ENCODE data around the gene VPS26B.

VPS26B gene

DNA sequence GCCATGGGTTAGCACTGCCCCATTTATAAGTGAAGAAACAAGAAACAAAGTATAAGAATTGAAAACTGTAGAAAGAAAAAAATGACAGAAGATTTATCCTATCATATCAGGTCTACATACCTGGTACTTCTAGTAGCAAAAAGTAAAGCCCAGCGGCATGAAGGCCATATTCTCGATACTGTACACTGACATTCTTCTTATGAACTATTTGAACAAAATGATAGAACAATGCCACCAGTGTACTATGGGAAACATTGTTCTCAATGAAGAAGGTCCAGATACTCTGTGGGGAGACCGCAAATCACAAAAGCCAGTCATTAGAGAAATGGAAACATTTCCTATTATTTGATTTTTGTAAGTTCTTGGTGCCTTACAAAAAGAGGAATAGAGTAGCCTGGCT, 7.7 kb upstream of the VPS26B start:
- TF ChIP-seq, protein P1, sequence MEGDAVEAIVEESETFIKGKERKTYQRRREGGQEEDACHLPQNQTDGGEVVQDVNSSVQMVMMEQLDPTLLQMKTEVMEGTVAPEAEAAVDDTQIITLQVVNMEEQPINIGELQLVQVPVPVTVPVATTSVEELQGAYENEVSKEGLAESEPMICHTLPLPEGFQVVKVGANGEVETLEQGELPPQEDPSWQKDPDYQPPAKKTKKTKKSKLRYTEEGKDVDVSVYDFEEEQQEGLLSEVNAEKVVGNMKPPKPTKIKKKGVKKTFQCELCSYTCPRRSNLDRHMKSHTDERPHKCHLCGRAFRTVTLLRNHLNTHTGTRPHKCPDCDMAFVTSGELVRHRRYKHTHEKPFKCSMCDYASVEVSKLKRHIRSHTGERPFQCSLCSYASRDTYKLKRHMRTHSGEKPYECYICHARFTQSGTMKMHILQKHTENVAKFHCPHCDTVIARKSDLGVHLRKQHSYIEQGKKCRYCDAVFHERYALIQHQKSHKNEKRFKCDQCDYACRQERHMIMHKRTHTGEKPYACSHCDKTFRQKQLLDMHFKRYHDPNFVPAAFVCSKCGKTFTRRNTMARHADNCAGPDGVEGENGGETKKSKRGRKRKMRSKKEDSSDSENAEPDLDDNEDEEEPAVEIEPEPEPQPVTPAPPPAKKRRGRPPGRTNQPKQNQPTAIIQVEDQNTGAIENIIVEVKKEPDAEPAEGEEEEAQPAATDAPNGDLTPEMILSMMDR (conservative IDR thresholded peaks at IDR 0.05; ENCODE audit: low read depth, low read length): no peak
- DNase-seq (ENCODE audit: low read depth): no peak
- H3K4me3 ChIP-seq (ENCODE audit: low read depth, low read length): no peak overlapping the region

DNA sequence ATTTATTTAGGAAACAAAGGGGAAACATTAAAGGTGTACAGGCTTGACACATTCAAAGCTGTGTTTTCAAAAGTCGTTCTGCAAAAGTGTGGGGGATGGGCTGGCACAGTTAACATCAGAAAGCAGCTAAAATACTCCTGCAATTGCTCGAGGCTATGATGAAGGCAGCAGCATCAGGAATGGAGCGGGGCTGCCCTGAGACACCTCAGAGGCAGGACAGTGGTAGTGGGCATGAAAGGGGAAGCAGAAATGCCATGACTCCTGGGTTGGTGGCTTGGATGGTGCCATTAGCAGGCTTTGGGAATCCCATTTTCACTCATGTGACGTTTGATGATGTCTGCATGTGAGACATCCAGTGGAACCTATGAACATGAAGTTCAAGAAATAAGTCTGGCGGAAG, 1.4 kb upstream of the VPS26B start:
- DNase-seq (ENCODE audit: low read depth): no peak
- H3K4me3 ChIP-seq (ENCODE audit: low read depth, low read length): peak overlapping the region; percentile 89
- TF ChIP-seq, protein P1 (conservative IDR thresholded peaks at IDR 0.05; ENCODE audit: low read depth, low read length): no peak

DNA sequence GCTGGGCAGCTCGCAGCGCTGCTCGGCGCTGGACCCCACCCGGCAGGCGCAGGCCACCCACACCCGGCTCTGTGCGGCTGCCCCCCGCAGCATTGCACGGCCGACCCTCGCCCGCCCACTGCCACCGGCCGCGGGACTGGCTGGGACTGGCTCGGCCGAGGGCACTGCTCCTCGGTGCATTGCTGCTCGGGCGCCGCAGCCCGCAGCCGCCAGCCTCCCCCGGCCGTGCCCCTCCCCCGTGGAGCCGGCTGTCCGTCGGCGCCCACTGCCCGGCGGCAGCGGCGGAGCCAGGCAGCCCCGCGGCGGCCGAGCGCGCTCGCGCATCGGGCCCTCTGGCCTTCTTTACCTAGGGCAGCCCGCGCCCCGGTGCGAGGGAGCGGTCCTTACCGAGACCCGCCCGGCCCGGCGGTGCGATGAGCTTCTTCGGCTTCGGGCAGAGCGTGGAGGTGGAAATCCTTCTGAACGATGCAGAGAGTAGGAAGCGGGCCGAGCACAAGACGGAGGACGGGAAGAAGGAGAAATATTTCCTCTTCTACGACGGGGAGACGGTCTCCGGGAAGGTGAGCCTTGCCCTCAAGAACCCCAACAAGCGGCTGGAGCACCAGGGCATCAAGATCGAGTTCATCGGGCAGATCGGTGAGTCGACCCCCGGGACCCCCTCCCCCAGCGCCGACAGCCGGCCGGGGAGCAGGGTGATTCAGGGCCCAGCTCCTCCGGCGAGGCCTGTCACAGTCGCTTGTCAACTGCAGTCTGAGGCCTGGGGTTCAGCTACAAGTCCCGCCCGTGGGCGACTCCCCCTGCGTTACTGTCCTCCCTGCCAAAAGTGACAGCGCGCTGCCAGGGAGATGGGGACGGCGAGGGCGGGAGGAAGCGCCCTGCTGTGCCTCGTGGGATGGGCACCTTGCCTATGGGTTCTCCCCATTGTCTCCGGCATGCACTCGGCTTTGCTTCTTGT, 516 bp downstream of the VPS26B start:
- peak; percentile 34 for DNase-seq (ENCODE audit: low read depth)
- TF ChIP-seq, protein P1 (conservative IDR thresholded peaks at IDR 0.05; ENCODE audit: low read depth, low read length): no peak
- peak overlapping the region; percentile 89 for H3K4me3 ChIP-seq (ENCODE audit: low read depth, low read length)

DNA sequence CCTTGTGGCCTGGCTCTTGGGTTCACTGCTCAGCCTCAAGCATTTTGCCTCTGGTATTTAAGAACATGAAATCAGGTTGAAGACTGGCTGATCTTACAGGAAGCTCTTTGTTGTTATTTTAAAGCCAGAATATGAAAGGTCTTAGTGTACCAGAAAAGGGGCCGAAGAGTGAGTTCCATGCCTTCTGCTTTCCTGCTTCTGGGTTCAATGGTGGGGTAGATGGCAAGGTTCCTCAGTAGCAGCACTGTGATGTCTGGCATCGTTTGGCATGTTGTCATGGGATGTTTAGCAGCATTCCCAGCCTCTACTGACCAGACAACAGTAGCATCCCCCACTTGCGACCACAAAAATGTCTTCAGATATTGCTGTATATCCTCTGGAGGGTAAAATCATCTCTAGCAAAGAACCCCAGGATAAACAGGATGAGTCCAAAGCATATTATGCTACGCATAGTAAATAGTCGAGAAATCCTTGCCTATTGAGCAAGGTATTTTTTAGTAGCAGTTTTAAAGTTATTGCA, 2.4 kb downstream of the VPS26B start:
- TF ChIP-seq, protein P1 (conservative IDR thresholded peaks at IDR 0.05; ENCODE audit: low read depth, low read length): no peak
- peak; percentile 27 for DNase-seq (ENCODE audit: low read depth)
- no peak overlapping the region for H3K4me3 ChIP-seq (ENCODE audit: low read depth, low read length)

DNA sequence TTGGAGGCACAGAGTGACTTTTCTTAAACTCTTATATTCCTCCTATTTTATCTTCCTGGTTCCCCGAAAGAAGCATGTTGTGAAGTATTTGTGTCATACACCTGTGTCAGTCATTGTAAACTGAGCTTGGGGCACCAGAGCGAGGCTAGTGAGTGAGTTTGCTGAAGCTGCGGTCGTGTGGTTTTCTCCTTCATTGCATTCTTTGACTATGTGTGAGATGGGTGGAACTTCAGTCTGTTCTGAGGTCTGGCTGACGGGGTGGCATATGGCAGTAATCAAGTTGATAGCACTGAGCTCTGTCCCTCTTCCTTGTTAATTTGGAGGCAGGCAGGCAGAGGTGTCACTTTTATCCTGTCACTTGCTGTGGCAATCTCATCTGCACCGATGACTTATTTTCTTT, 4.2 kb downstream of the VPS26B start:
- TF ChIP-seq, protein P1 (conservative IDR thresholded peaks at IDR 0.05; ENCODE audit: low read depth, low read length): no peak
- no peak overlapping the region for H3K4me3 ChIP-seq (ENCODE audit: low read depth, low read length)

DNA sequence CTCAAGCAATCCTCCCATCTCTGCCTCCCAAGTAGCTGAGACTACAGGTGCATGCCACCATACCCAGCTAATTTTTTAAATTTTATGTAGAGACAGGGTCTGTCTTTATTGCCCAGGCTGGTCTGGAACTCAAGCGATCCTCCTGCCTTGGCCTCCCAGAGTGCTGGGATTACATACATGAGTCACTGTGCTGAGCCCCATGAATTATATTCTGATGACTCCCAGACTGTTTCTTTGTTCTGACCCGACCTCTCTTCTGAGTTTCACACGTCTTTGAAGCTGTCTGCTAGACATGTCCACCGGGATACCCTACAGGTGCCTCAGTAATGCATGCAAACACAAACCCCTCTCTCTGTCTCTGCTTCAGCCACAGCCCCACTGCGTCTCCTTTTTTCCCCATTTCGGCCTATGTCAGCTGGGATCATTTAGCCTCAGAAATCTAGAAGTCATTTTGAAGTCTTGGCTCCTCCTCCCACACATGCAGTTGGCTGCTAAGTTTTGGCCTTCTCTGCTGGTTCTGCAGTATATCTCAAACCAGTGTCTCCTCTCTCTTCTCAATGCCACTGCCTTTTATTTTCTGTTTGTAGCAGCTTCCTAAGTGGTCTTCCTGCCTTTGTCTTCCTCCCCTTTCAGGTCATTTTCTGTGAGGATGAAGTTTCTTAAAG, 4.8 kb downstream of the VPS26B start:
- TF ChIP-seq, protein P1 (conservative IDR thresholded peaks at IDR 0.05; ENCODE audit: low read depth, low read length): no peak
- H3K4me3 ChIP-seq (ENCODE audit: low read depth, low read length): no peak overlapping the region
- DNase-seq (ENCODE audit: low read depth): no peak

More for the DNA sequence above, 4.2 kb downstream of the VPS26B start:
- DNase-seq (ENCODE audit: low read depth): no peak

Data from choroid plexus epithelial cell (primary cell).